ENCODE measurements around the gene ABHD8. TPM values are rescaled to one million over a fixed set of nuclear protein-coding genes. Genes with fewer than 3 reads are reported as not detected.

ABHD8 gene
- total RNA-seq, 3 donors from 2014 or later (not counting 1 experiment from before 2014, with no cell fraction given): 7.5 to 10.0 (median 9.7) TPM

- peaks cover 0 to 21% of the 10 kb centered on the region in 2 donors for H3K4me1 Mint-ChIP-seq
- Histone ChIP-seq H3K9me3 (ENCODE audit: control insufficient read depth, insufficient read depth, low read length) (no peaks in the 10 kb centered on the region), H3K4me1 (ENCODE audit: control insufficient read depth, insufficient read depth, low read length) (peaks cover 19% of the 10 kb centered on the region), H3K36me3 (ENCODE audit: control insufficient read depth, insufficient read depth, low read length) (no peaks in the 10 kb centered on the region), H3K27me3 (ENCODE audit: control insufficient read depth, insufficient read depth, low read length) (no peaks in the 10 kb centered on the region), H3K4me3 (ENCODE audit: low read length) (peak within 1 kb of the TSS; percentile 64), H3K27ac (ENCODE audit: low read length) (peak within 1 kb of the TSS; percentile 49)
- H3K9me3 Mint-ChIP-seq: no peaks in the 10 kb centered on the region
- intact Hi-C loops (cut with micrococcal nuclease): no loop called here
- under 1% methylated on average over 72 of the region's 72 CpGs for WGBS (ENCODE audit: insufficient coverage)
- no peak for TF ChIP-seq CTCF (IDR thresholded peaks at IDR 0.05)
- no peaks in the 10 kb centered on the region for H3K36me3 Mint-ChIP-seq
- H3K27ac Mint-ChIP-seq: peak within 1 kb of the TSS in 1 of 2 donors; percentile 83
- H3K27me3 Mint-ChIP-seq (ENCODE audit: low read depth in 2 of 2): no peaks in the 10 kb centered on the region
- DNase-seq (no peak), ATAC-seq (peak; percentile 15 to 20 (median 19))
- H3K4me3 Mint-ChIP-seq: peak within 1 kb of the TSS; percentile 89
Observed at GRCh38 chr19:17245535-17245984, 57.7 kb downstream of the ABHD8 start, which contains the start of gene NR2F6. Gene NR2F6 (minus strand): TSS chr19:17245919. CDS start chr19:17245220, 699 bp downstream.

DNA sequence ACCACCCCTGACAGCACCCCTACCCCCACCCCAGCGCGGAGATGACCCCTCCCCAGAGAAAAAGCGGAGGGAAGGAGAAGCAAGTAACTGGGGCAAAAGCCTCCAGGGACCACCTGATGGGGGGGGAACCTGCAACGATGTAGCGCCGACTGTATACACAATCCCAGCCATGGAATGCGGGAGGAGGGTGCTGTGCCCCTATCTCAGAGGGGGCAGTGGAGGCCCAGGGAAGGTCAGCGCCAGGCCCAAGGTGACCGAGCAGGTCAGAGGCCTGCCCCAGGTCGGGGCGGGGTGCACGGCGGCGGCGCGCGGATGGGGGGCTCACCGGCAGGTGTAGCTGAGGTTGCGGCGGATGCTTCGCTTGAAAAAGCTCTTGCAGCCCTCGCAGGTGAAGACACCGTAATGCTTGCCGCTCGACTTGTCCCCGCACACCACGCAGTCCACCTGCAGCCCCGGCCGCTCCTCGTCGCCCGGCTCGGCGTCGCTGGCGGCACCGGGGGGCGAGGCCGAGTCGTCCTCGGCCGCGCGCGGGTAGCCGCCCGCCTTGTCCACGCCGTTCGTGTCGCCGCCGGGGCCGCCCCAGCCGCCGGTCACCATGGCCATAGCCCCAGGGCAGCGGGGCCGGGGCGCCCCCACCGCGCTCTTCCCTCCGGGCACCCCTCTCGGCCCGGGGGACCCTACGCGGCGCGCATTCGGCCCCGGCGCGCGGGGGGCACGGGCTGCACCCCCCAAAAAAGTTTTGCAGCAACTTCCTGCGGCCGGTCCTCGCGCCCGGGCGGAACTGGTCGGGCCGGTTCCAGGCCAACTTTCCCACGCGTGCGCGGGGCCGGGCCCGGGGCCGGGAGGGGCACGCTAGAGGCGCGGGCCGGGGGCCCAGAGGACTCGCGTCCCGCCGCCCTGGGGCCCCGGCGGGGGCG lies 58.3 kb downstream of the ABHD8 start:
- H3K4me3 Mint-ChIP-seq: peak overlapping the region; percentile 35
- Histone ChIP-seq H3K36me3 (ENCODE audit: control insufficient read depth, insufficient read depth, low read length) (no peaks in the 10 kb centered on the region), H3K9me3 (ENCODE audit: control insufficient read depth, insufficient read depth, low read length) (no peaks in the 10 kb centered on the region), H3K4me1 (ENCODE audit: control insufficient read depth, insufficient read depth, low read length) (peaks cover 19% of the 10 kb centered on the region), H3K27me3 (ENCODE audit: control insufficient read depth, insufficient read depth, low read length) (no peaks in the 10 kb centered on the region), H3K27ac (ENCODE audit: low read length) (no peak overlapping the region), H3K4me3 (ENCODE audit: low read length) (peak overlapping the region; percentile 12)
- 5% methylated on average over 100 of the region's 100 CpGs for WGBS (ENCODE audit: insufficient coverage)
- peak in 1 of 3 donors; percentile 1 for ATAC-seq
- no peaks in the 10 kb centered on the region for H3K9me3 Mint-ChIP-seq
- peaks cover 0 to 21% of the 10 kb centered on the region in 2 donors for H3K4me1 Mint-ChIP-seq
- no peaks in the 10 kb centered on the region for H3K36me3 Mint-ChIP-seq
- no peak overlapping the region for H3K27ac Mint-ChIP-seq
- DNase-seq: peak in 1 of 2 donors; percentile 52
- intact Hi-C loops (cut with micrococcal nuclease): no loop called here
- TF ChIP-seq CTCF (IDR thresholded peaks at IDR 0.05): no peak
- H3K27me3 Mint-ChIP-seq (ENCODE audit: low read depth in 2 of 2): no peaks in the 10 kb centered on the region

GRCh38 chr19:17243830-17244617 lies 59.2 kb downstream of the ABHD8 start:
- no peak for DNase-seq
- peaks cover 19% of the 10 kb centered on the region for H3K4me1 ChIP-seq (ENCODE audit: control insufficient read depth, insufficient read depth, low read length)
- intact Hi-C loops (cut with micrococcal nuclease): no loop called here
- Mint-ChIP-seq H3K9me3 (no peaks in the 10 kb centered on the region), H3K27ac (no peak overlapping the region), H3K4me3 (peak overlapping the region; percentile 35), H3K36me3 (no peaks in the 10 kb centered on the region), H3K27me3 (ENCODE audit: low read depth in 2 of 2) (no peaks in the 10 kb centered on the region), H3K4me1 (peaks cover 0 to 21% of the 10 kb centered on the region in 2 donors)
- no peak overlapping the region for H3K4me3 ChIP-seq (ENCODE audit: low read length)
- no peak overlapping the region for H3K27ac ChIP-seq (ENCODE audit: low read length)
- H3K9me3 ChIP-seq (ENCODE audit: control insufficient read depth, insufficient read depth, low read length): no peaks in the 10 kb centered on the region
- ATAC-seq: no peak
- WGBS (ENCODE audit: insufficient coverage): 79% methylated on average over 51 of the region's 52 CpGs
- no peaks in the 10 kb centered on the region for H3K36me3 ChIP-seq (ENCODE audit: control insufficient read depth, insufficient read depth, low read length)
- H3K27me3 ChIP-seq (ENCODE audit: control insufficient read depth, insufficient read depth, low read length): no peaks in the 10 kb centered on the region
- no peak for TF ChIP-seq CTCF (IDR thresholded peaks at IDR 0.05)
